Hypothalamus (tissue), 51 donors: ENCODE results near the gene KAZN.

Experiments
- DNase-seq, 51 donors: peaks; one replicate each; lab custom pipeline; 2025; lab: John Stamatoyannopoulos, UW

Gene KAZN

GRCh38 chr1:14871218-14871970 is 272.9 kb downstream of the KAZN start:
- DNase-seq: no peak

GRCh38 chr1:14872762-14873161 is 274.3 kb downstream of the KAZN start:
- DNase-seq: no peak

GRCh38 chr1:14873677-14874076 is 275.2 kb downstream of the KAZN start:
- DNase-seq: no peak

- peak in 1 of 51 donors; percentile 23 for DNase-seq
Observed at GRCh38 chr1:14875524-14876509, 277.3 kb downstream of the KAZN start.

- no peak for DNase-seq
Observed at GRCh38 chr1:14876747-14877146, 278.3 kb downstream of the KAZN start.

DNA sequence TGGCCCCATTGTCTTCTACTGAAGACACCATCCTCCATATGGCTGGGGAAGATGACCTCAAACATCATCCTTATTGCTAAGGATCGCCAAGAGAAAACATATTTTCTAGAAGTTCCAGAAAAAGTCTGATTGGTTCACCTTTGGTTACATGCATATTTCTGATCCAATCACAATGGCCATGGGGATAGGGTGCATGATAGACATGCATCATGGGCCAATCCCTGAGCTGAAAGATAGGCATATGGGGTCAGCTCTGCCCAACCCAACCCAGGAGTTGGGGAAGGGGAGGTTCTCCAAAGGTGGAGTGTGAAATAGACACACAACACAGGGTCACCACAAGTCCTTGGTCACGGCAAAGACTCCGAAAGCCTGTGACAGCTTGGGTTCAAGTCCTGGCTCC is 278.7 kb downstream of the KAZN start:
- no peak for DNase-seq

DNA sequence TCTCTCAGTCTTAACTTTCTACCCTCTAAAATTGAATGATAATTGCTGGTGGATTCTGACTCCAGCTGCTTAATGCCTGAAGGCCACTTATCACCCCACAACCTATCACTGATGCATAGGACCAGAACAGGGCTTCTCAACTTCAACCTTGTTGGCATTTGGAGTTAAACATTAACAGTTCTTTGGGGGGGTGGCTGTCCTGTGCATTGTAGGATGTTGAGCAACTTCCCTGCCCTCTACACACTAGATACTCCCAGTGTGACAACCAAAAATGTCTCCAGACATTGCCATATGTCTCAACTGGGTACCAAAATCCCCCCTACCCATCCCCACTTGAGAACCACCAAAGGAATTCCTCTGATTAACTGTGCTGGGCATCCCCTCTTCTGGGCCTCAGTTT is 279.6 kb downstream of the KAZN start:
- DNase-seq: no peak

DNA sequence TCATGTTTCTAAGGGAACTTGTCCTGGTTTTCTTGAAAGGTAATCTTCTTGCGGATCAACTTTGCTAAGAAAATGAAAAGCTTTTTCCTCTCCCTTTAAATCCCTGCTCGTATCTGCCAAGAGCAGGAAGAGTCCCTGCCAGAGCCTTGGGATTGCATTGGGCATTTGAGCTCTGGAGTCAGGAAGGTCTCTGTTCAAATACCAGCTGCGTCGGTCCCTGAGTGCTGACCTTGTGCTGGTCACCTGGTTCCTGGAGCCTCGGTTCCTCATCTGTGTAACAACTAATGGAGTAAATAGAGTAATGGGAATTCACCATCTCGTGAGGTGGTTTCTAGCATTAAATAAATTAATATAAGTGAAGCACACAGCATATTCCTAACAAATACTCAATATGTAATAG is 280.5 kb downstream of the KAZN start:
- DNase-seq: no peak

- DNase-seq: peak in 4 of 51 donors; percentile 4 to 54 (median 10)
Observed at GRCh38 chr1:14880456-14881316, 282.2 kb downstream of the KAZN start.

DNA sequence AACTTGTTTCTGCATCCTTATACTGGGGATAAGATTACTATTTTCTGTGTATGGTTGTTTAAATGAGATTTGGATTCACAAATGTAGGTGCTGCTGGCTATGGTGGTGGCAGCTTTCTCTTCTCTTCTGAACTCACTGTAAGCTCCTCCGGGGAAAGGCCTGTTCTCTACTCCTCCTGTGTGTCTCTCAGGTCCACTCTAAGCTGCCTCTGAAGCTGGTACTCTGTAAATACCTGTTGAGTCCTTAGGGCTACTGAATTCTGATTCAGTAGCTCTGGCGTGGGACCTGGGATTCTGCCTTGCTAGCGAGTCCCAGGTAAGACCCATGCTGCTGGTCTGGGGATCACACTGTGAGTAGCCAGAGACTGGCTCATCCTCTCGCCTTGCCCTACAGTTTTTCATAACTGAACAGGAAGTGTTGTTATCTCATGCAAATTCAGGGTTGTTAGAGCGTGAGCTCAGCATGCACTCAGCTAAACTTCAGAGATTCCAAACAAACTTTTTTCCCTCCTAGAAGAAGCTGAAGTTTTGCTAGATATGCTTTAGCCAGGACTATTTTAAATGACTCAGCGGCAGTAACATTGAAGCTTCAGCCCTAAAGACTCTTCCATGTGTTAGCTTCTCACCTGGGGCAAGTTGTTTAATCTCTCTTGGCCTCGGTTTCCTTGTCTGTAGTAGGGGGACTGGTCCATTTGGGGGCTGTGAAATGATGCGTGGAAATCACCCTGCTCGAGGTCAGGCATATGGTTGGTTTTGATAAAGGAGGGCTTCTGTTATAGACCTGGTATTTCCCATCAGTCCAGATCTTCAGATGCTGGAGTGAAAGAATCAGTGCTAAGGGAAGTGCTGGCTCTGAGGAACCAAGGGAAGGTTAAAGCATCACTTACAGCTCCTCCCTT is 283.5 kb downstream of the KAZN start:
- no peak for DNase-seq

DNA sequence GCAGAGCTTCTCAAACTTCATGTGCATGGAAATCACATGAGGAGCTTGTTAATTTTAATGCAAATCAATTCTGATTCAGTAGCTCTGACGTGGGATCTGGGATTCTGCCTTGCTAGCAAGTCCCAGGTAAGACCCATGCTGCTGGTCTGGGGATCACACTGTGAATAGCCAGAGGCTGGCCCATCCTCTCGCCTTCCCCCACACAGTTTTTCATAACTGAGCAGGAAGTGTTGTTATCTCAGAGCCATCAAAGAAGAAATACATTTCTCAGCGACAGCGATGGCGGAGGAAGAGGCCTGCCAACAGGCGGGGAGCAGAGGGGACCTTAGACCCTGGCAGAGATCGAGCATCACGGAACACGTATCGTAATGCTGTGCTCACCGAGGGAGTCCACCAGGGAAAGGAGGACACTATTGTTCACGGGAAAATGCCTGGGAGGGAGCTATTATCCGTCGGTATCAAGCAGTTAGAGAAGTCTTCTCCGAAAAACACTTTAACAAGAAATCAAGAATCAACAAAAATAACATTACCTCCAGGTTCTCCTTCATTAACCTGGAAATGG is 286.2 kb downstream of the KAZN start:
- DNase-seq: no peak

DNA sequence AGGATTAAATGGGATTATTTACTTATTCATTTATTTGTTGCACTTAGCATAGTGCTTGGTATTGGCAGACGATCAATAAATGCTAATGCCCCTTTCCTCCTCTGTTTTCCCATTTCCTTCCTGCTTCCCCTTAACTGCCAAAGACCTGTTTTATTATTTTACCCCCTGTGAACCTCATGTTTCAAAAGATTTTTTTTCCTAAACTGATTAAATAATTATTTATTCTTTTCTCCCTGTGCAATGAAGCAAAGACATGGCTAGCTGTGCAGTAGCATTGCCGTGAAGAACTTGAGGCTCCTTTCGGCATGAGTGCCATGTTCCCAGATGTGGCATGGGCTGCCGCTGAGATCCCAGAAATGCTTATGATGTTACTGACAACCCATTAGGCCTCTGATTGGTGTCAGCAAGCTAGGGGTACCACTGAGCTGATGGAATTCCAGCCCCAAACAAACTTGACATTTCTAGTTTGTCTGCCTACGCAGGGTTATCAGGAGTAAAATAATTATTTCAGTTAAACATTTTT is 288.6 kb downstream of the KAZN start:
- no peak for DNase-seq

DNA sequence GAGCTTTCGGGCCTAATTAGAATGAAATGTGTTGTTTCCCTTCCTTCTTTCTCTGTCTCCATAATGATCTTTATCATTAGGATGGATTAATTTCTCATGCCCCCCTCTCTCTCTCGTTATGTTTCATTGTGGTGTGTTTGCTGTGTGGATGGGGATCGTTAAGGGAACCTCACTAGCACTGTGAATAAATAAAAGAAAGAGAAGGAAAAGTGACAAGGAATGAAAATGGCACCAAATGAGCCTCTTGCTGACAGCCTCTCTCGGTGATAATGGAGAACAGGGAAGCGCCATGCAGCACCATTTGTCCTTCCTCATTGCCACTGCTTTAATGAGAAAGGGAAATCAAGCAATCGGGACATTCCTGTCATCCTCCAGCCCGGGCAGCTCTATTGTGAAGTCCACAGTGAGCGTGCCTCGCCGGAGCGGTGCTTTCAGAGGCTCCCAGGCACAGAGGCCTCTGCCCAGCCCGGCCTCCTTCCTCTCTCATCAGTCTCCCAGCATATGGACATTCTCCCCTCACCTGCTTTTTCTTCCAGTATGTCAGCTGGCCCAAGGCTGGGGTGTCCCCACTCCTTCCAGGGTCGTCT is 289.4 kb downstream of the KAZN start:
- DNase-seq: no peak

DNA sequence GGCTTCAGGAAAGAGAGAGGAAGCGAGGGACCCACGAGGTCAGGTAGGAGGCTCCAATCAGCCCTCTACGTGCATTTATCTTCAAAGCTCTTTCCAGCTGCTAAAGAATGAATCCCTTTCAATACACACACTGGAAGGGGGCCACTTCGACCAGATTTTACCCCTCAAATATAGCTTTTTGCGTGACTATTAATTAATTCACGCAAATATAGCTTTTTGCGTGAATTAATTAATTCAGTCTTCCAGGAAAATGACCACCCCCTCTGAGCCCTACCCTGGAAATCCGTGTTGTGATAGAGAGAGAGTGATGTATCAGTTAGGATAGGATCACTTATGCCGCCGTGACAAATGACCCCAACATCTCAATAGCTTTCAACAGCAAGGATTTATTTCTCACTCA is 289.9 kb downstream of the KAZN start:
- no peak for DNase-seq

DNA sequence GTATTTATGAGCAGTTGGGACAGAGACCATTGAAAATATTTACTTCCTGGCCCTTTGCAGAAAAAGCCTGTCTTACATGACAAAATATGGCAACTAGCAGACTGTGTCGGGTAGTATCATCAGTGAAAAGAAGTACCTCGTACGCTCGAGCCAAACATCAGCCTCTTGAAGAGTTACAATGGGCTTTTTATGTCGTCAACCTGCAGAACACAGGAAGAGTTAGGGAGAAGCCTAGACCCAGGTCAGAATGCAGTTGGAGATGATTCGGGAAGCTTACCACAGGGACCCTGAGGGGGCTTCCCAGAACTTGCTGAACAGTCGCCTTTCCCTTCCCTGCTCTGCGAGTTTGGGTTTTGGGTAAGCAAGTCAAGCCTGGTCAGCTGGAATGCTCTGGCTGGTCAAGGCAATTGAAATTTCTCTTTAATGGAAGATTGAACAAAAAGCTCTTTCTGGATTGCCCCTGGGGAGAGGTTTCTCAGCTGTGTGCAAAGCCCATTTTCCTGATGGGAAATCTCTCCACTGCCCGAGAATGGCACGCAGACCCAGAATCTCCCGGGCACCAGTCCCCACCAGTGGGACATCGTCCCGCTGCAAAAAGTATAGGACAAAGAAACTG is 291.4 kb downstream of the KAZN start:
- DNase-seq: no peak

GRCh38 chr1:14891991-14892390 is 293.5 kb downstream of the KAZN start:
- DNase-seq: no peak

DNA sequence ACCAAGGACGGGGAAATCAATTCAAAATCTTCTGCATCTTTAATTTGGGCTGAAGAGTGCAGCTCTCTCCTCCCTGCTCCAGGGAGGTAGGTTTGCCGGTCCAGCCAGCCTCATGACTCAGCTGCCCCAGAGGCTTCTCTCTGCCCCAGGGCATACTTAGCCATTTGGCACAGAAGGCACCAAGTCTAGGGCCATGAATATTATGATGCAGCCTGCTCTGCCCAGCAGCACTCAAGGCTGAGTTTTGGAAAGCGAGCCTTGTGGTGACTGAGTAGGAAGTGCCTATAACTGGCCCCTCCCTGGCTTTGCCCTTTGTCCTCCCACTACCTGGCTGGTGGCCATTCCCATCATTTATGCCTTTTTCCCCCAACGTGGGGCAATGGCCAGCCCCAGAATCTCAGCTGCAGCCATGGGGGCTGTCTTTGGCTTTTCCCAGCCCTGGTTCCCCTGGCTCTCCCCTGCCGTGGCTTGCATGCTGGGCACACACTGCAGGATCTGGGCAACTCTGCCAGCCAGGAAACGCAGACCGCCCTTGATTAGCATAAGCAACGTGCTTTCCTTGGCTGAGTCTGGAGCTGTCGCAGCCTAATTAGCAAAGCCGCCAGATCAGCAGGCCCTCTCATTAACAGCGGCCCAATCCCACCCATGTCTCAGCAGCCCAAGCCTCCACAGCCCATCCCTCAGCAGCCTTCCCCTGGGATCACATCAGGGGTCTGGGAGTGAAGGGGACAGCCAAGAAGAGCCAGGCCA is 296.5 kb downstream of the KAZN start:
- DNase-seq: peak in 30 of 51 donors; percentile 4 to 57 (median 26)

GRCh38 chr1:14895727-14896126 is 297.2 kb downstream of the KAZN start:
- no peak for DNase-seq
